ENCODE results near the gene ANKRD33B. TPM values are rescaled to one million over a fixed set of nuclear protein-coding genes. Genes with fewer than 3 reads are reported as not detected.

The ANKRD33B gene
- total RNA-seq, 1 donor from 2014 or later: 4.0 TPM

DNA sequence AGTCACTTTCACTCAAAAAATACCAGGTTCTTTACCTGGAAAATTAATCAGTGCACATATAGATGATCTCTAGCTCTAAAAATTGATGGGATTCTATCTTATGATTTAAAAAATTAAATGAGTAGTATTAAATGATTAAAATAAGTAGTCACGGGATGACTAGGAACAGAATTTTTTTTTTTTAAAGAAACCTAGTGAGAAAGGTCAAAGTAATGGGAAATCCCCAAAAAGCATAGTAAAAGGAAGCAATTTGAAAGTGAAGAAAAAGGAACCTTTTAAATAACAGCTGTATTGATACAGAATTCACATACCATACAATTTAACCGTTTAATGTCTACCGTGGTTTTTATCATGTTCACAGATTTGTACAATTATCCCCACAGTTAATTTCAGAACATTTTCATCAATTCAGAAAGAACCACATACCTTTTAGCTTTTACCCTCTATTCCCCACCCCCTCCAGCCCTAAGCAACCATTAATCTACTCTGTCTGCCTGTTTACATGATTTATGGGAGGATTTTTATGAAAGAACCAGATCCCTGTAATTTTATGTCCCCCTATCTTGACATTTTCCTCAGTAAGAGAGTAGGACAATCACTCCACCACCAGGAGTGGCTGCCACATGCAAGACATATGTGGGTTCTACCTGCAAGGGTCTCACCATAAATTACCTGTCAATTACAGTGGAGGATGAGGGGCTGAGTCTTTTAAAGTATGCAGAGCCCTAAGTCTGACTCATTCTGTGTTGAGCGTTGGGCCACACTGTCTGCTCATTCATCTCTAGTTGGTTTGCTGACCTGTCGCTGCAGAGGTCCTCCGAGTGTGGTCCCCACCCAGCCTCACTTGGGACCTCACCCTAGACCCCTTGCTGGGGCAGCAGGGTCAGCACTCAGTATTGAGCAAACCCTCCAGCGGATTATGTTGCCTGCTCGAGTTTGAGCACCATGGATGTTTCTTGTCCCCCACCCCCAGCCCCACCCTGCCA is 16.0 kb downstream of the ANKRD33B start:
- peak; percentile 34 for DNase-seq (ENCODE audit: low spot score)
- Mint-ChIP-seq H3K36me3 (ENCODE audit: low read depth) (peaks cover 2% of the 10 kb centered on the region), H3K4me3 (ENCODE audit: unreplicated experiment) (no peak overlapping the region), H3K27ac (ENCODE audit: unreplicated experiment) (no peak overlapping the region), H3K9me3 (ENCODE audit: low read depth) (peaks cover 6% of the 10 kb centered on the region), H3K4me1 (ENCODE audit: low read depth) (peaks cover 39% of the 10 kb centered on the region), H3K27me3 (ENCODE audit: low read depth) (no peaks in the 10 kb centered on the region)
- TF ChIP-seq, protein P1, sequence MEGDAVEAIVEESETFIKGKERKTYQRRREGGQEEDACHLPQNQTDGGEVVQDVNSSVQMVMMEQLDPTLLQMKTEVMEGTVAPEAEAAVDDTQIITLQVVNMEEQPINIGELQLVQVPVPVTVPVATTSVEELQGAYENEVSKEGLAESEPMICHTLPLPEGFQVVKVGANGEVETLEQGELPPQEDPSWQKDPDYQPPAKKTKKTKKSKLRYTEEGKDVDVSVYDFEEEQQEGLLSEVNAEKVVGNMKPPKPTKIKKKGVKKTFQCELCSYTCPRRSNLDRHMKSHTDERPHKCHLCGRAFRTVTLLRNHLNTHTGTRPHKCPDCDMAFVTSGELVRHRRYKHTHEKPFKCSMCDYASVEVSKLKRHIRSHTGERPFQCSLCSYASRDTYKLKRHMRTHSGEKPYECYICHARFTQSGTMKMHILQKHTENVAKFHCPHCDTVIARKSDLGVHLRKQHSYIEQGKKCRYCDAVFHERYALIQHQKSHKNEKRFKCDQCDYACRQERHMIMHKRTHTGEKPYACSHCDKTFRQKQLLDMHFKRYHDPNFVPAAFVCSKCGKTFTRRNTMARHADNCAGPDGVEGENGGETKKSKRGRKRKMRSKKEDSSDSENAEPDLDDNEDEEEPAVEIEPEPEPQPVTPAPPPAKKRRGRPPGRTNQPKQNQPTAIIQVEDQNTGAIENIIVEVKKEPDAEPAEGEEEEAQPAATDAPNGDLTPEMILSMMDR (IDR thresholded peaks at IDR 0.05): no peak

DNA sequence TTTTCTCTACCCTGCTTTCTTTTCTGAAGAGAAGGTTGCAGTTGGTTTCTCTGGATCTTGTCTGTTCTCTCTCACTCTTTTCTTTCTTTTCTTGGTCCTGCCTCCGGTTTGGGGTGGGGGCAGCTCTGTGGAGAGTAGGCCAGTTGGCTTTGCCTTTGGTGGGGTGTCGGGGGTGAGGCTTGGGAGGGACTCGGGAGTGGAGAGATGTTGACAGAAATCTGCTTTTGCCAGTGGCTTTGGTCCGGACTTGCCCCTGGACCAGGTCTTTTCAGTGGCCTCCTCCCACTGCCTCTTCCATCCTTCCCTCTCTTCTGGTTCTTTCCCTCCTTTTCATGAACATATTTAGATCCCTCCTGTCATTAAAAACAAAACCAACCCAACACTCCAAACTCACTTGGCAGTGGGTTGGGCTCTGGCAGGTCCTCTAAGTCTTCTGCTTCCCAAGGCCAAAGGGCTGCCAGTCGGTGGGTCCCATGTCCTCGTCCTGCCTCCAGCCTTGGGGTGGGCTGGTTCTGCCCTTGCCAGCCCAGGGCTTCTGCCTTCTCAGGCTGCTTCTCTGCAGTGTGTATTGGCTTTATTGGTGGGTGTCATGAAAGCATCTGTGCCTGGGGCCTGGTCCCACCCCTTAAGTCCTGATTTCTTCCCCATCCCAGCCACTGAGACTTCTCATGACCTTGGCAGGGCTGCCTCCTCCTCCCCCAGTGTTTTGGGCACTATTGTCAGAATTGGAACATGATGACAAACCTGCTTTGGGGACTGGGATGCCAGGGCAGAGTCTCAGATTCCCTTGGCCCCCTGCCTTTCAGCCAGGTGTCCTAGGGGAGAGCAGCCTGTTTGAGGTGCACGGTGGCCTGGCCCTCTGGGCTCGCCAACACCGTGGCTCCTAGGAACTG is 16.9 kb downstream of the ANKRD33B start:
- Mint-ChIP-seq H3K9me3 (ENCODE audit: low read depth) (peaks cover 6% of the 10 kb centered on the region), H3K27me3 (ENCODE audit: low read depth) (peaks cover 2% of the 10 kb centered on the region), H3K27ac (ENCODE audit: unreplicated experiment) (no peak overlapping the region), H3K4me1 (ENCODE audit: low read depth) (peaks cover 39% of the 10 kb centered on the region), H3K4me3 (ENCODE audit: unreplicated experiment) (no peak overlapping the region), H3K36me3 (ENCODE audit: low read depth) (peaks cover 2% of the 10 kb centered on the region)
- DNase-seq (ENCODE audit: low spot score): peak; percentile 55
- TF ChIP-seq, protein P1 (IDR thresholded peaks at IDR 0.05): no peak

DNA sequence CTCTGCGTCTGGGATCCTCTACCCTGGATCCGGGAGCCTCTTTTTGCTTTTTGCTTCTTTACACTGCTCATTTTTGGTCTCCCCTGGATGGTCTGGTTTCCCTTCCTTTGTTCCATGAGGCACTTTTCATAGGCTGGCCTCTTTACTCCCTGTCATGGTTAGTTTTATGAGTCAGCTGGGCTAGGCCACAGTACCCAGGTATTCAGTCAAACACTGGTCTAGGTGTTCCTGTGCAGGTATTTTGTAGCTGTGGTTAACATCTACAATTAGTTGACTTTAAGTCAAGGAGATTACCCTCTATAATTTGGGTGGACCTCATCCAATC is 17.5 kb downstream of the ANKRD33B start:
- H3K4me1 Mint-ChIP-seq (ENCODE audit: low read depth): peaks cover 39% of the 10 kb centered on the region
- peak overlapping the region; percentile 52 for H3K27ac Mint-ChIP-seq (ENCODE audit: unreplicated experiment)
- H3K27me3 Mint-ChIP-seq (ENCODE audit: low read depth): peaks cover 2% of the 10 kb centered on the region
- no peak for DNase-seq (ENCODE audit: low spot score)
- peaks cover 6% of the 10 kb centered on the region for H3K9me3 Mint-ChIP-seq (ENCODE audit: low read depth)
- H3K36me3 Mint-ChIP-seq (ENCODE audit: low read depth): peaks cover 2% of the 10 kb centered on the region
- H3K4me3 Mint-ChIP-seq (ENCODE audit: unreplicated experiment): no peak overlapping the region
- TF ChIP-seq, protein P1 (IDR thresholded peaks at IDR 0.05): no peak

DNA sequence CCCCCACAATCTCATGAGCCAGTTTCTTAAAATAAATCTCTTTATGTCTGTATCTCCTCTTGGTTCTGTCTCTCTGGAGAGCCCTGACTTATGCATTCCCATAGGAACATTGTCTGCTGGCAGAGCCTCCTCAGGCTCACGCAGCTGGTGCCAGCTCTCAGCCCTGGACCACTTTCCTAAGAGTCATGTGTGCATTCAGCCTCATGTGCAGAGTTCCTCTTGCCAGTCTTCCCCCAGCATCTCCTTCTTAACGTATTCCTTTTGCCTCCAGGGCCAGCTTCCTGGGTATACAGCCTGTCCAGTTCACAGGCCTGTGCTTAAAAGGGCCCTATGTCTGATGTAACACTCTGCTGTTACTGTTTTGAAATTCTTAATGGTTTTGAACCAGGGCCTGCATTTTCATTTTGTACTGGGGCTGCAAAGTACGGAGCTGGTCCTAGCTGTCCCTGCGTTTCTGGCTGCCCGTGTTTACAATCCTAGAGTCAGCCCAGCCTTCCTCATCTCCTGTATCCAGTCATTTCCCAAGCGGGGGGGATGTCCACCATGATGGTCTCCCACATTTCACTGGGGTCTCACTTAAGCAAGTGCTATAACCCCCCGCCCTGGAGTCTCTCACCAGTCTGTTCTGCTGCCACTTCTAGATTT is 18.1 kb downstream of the ANKRD33B start:
- Mint-ChIP-seq H3K9me3 (ENCODE audit: low read depth) (peaks cover 6% of the 10 kb centered on the region), H3K36me3 (ENCODE audit: low read depth) (peaks cover 2% of the 10 kb centered on the region), H3K4me3 (ENCODE audit: unreplicated experiment) (no peak overlapping the region), H3K27me3 (ENCODE audit: low read depth) (peaks cover 2% of the 10 kb centered on the region), H3K27ac (ENCODE audit: unreplicated experiment) (peak overlapping the region; percentile 52), H3K4me1 (ENCODE audit: low read depth) (peaks cover 35% of the 10 kb centered on the region)
- TF ChIP-seq, protein P1 (IDR thresholded peaks at IDR 0.05): no peak
- DNase-seq (ENCODE audit: low spot score): peak; percentile 44

DNA sequence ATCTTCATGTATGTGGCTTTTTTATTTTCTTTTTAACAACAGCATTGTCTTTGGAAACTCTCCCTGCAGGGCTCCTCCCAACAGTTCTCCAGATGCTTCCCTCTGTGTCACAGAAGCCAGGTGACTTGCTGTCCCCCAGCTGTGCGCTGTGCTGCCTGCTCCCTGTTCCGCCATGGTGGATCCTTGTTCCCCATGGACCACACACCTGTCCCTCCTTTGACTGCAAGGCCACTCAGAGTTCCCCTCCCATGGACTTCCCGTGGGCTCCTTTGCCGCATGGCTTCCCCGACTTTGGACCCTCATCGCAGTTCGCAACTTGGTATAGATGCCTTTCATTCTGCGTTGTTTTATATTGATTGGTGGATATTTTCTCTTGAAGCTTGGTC is 18.6 kb downstream of the ANKRD33B start:
- no peak overlapping the region for H3K4me3 Mint-ChIP-seq (ENCODE audit: unreplicated experiment)
- TF ChIP-seq, protein P1 (IDR thresholded peaks at IDR 0.05): no peak
- peaks cover 2% of the 10 kb centered on the region for H3K27me3 Mint-ChIP-seq (ENCODE audit: low read depth)
- H3K9me3 Mint-ChIP-seq (ENCODE audit: low read depth): peaks cover 6% of the 10 kb centered on the region
- H3K36me3 Mint-ChIP-seq (ENCODE audit: low read depth): peaks cover 2% of the 10 kb centered on the region
- DNase-seq (ENCODE audit: low spot score): no peak
- H3K4me1 Mint-ChIP-seq (ENCODE audit: low read depth): peaks cover 30% of the 10 kb centered on the region
- H3K27ac Mint-ChIP-seq (ENCODE audit: unreplicated experiment): no peak overlapping the region

All from chondrocyte (in vitro differentiated cells).